ENCODE data around the gene PRKN. TPM values are rescaled to one million over a fixed set of nuclear protein-coding genes. Genes with fewer than 3 reads are reported as not detected.
A peak's percentile ranks its signal among the peaks of the same experiment; 100 is the strongest.

Gene PRKN
- total RNA-seq, 4 donors from 2014 or later, result 5.5 to 17.9 (median 6.8) TPM

- Histone ChIP-seq H3K27ac (peak overlapping the region in 1 of 4 donors; percentile 42), H3K27me3 (no peaks in the 10 kb centered on the region), H3K4me1 (peaks cover 0 to 6% (median 0%) of the 10 kb centered on the region in 4 donors), H3K36me3 (no peaks in the 10 kb centered on the region), H3K4me3 (no peak overlapping the region), H3K9me3 (peaks cover 0 to 12% (median 0%) of the 10 kb centered on the region in 4 donors)
- no peak for DNase-seq (ENCODE audit: low spot score in 2 of 2)
- TF ChIP-seq POLR2A (IDR thresholded peaks at IDR 0.05), result no peak
- TF ChIP-seq EP300 (IDR thresholded peaks at IDR 0.05), result no peak
- TF ChIP-seq, protein P1, sequence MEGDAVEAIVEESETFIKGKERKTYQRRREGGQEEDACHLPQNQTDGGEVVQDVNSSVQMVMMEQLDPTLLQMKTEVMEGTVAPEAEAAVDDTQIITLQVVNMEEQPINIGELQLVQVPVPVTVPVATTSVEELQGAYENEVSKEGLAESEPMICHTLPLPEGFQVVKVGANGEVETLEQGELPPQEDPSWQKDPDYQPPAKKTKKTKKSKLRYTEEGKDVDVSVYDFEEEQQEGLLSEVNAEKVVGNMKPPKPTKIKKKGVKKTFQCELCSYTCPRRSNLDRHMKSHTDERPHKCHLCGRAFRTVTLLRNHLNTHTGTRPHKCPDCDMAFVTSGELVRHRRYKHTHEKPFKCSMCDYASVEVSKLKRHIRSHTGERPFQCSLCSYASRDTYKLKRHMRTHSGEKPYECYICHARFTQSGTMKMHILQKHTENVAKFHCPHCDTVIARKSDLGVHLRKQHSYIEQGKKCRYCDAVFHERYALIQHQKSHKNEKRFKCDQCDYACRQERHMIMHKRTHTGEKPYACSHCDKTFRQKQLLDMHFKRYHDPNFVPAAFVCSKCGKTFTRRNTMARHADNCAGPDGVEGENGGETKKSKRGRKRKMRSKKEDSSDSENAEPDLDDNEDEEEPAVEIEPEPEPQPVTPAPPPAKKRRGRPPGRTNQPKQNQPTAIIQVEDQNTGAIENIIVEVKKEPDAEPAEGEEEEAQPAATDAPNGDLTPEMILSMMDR (IDR thresholded peaks at IDR 0.05), result no peak
- WGBS, 2 donors, result 41 to 44% methylated on average over 2 of the region's 2 CpGs
Measured at GRCh38 chr6:161407115-161407514, 1320.5 kb downstream of the PRKN start.

DNA sequence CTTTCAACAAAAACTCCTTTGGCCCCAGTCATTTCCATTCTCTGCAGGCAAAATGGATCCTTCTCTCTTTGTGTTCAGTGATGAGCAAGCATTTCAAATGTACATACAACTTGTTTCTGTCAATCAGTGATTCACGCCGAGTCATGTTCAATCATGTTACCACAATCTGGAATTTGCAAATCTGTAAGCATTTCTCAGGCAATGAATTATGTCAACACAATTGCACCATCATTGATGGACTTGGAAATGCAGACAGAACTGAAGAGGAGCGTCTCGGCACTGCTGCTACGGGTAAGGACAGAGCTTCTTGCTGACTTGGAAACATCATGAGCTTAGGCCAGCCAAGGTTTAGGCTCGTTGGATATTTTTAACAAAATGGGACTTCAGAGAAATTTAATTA, 1320.9 kb downstream of the PRKN start:
- Histone ChIP-seq H3K27ac (peak overlapping the region in 1 of 4 donors; percentile 9), H3K4me1 (peaks cover 0 to 6% (median 0%) of the 10 kb centered on the region in 4 donors), H3K4me3 (no peak overlapping the region), H3K27me3 (no peaks in the 10 kb centered on the region), H3K36me3 (no peaks in the 10 kb centered on the region), H3K9me3 (peaks cover 0 to 12% (median 0%) of the 10 kb centered on the region in 4 donors)
- no peak for DNase-seq (ENCODE audit: low spot score in 2 of 2)
- TF ChIP-seq, protein P1 (IDR thresholded peaks at IDR 0.05), result no peak
- no peak for TF ChIP-seq POLR2A (IDR thresholded peaks at IDR 0.05)
- 48 to 57% methylated on average over 6 of the region's 6 CpGs for WGBS, 2 donors

- peaks cover 0 to 6% (median 0%) of the 10 kb centered on the region in 4 donors for H3K4me1 ChIP-seq
- H3K36me3 ChIP-seq, result no peaks in the 10 kb centered on the region
- TF ChIP-seq, protein P1 (IDR thresholded peaks at IDR 0.05), result no peak
- no peak for TF ChIP-seq POLR2A (IDR thresholded peaks at IDR 0.05)
- WGBS, 2 donors, result 94 to 95% methylated on average over 4 of the region's 4 CpGs
- no peak overlapping the region for H3K4me3 ChIP-seq
- no peaks in the 10 kb centered on the region for H3K27me3 ChIP-seq
- DNase-seq (ENCODE audit: low spot score in 2 of 2), result no peak
- H3K9me3 ChIP-seq, result peaks cover 0 to 13% (median 0%) of the 10 kb centered on the region in 4 donors
- no peak overlapping the region for H3K27ac ChIP-seq
Measured at GRCh38 chr6:161405418-161405817, 1322.1 kb downstream of the PRKN start.

- DNase-seq (ENCODE audit: low spot score in 2 of 2), result no peak
- Histone ChIP-seq H3K4me3 (no peak overlapping the region), H3K9me3 (peaks cover 0 to 25% (median 0%) of the 10 kb centered on the region in 4 donors), H3K4me1 (peaks cover 0 to 6% (median 0%) of the 10 kb centered on the region in 4 donors), H3K27me3 (no peaks in the 10 kb centered on the region), H3K27ac (no peak overlapping the region), H3K36me3 (peaks cover 0 to 2% (median 0%) of the 10 kb centered on the region in 3 donors)
- TF ChIP-seq POLR2A (IDR thresholded peaks at IDR 0.05) (no peak), EP300 (IDR thresholded peaks at IDR 0.05) (no peak)
- TF ChIP-seq, protein P1 (IDR thresholded peaks at IDR 0.05), result no peak
- WGBS, 2 donors, result 41 to 57% methylated on average over 1 of the region's 1 CpG
Measured at GRCh38 chr6:161403717-161404116, 1323.8 kb downstream of the PRKN start.

- Histone ChIP-seq H3K4me3 (no peak overlapping the region), H3K27me3 (no peaks in the 10 kb centered on the region), H3K4me1 (no peaks in the 10 kb centered on the region), H3K9me3 (peaks cover 0 to 31% (median 0%) of the 10 kb centered on the region in 4 donors), H3K36me3 (peaks cover 0 to 4% (median 0%) of the 10 kb centered on the region in 3 donors), H3K27ac (no peak overlapping the region)
- no peak for DNase-seq (ENCODE audit: low spot score in 2 of 2)
- TF ChIP-seq EP300 (IDR thresholded peaks at IDR 0.05) (no peak), POLR2A (IDR thresholded peaks at IDR 0.05) (no peak)
- TF ChIP-seq, protein P1 (IDR thresholded peaks at IDR 0.05), result no peak
- 72 to 82% methylated on average over 8 of the region's 8 CpGs for WGBS, 2 donors
Measured at GRCh38 chr6:161401587-161402309, 1325.8 kb downstream of the PRKN start.

All from tibial nerve (tissue), 4 donors.